ENCODE data around the gene SLC25A21.

DNA sequence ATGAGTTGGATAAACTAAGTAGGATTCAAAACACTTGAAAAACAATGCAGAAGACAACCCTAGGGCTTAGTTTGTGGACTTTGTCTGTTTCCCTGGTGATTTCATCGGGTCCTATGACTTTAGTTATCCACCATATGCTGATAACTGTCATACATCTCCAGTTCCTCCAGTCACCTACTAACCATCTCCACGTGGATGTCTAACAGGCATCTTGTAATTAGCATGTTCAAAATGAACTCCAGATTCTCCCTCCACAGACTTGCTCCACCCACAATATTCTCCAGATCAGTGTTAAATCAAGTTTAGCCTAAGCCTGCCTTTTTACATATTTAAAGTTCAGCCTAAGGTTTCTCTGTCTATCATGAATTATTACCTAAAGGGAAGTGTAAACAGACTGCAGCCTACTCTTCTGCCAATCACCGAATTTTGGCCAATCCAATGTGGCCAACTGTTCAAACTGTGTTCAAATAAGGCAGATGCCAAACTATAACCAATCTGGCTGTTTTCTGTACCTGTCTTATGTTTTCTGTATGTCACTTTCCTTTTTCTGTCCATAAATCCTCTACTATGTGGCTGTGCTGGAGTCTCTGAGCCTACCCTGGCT is 423.7 kb downstream of the SLC25A21 start:
- TF ChIP-seq, protein P1, sequence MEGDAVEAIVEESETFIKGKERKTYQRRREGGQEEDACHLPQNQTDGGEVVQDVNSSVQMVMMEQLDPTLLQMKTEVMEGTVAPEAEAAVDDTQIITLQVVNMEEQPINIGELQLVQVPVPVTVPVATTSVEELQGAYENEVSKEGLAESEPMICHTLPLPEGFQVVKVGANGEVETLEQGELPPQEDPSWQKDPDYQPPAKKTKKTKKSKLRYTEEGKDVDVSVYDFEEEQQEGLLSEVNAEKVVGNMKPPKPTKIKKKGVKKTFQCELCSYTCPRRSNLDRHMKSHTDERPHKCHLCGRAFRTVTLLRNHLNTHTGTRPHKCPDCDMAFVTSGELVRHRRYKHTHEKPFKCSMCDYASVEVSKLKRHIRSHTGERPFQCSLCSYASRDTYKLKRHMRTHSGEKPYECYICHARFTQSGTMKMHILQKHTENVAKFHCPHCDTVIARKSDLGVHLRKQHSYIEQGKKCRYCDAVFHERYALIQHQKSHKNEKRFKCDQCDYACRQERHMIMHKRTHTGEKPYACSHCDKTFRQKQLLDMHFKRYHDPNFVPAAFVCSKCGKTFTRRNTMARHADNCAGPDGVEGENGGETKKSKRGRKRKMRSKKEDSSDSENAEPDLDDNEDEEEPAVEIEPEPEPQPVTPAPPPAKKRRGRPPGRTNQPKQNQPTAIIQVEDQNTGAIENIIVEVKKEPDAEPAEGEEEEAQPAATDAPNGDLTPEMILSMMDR (IDR thresholded peaks at IDR 0.05) = no peak
- no peak for TF ChIP-seq POLR2A (IDR thresholded peaks at IDR 0.05)

Measured in lower leg skin (tissue), 3 donors.